ENCODE results near the gene BRD7. TPM values are rescaled to one million over a fixed set of nuclear protein-coding genes. Genes with fewer than 3 reads are reported as not detected.

Gene BRD7
- total and polyA plus RNA-seq, 2 of the 13 experiments (the other 11 are each of a cell fraction or from before 2014, with no cell fraction given): 82.3 to 149 TPM

GRCh38 chr16:50291719-50292565 is 76.8 kb downstream of the BRD7 start (continued):
- TF ChIP-seq, protein P1, sequence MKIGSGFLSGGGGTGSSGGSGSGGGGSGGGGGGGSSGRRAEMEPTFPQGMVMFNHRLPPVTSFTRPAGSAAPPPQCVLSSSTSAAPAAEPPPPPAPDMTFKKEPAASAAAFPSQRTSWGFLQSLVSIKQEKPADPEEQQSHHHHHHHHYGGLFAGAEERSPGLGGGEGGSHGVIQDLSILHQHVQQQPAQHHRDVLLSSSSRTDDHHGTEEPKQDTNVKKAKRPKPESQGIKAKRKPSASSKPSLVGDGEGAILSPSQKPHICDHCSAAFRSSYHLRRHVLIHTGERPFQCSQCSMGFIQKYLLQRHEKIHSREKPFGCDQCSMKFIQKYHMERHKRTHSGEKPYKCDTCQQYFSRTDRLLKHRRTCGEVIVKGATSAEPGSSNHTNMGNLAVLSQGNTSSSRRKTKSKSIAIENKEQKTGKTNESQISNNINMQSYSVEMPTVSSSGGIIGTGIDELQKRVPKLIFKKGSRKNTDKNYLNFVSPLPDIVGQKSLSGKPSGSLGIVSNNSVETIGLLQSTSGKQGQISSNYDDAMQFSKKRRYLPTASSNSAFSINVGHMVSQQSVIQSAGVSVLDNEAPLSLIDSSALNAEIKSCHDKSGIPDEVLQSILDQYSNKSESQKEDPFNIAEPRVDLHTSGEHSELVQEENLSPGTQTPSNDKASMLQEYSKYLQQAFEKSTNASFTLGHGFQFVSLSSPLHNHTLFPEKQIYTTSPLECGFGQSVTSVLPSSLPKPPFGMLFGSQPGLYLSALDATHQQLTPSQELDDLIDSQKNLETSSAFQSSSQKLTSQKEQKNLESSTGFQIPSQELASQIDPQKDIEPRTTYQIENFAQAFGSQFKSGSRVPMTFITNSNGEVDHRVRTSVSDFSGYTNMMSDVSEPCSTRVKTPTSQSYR (CRISPR knock-in tag; IDR thresholded peaks at IDR 0.05; ENCODE audit: borderline replicate concordance): no peak
- 0 out of 2 replicates have a peak, but pooled peaks have one; percentile 31 for TF ChIP-seq ZNF30 (CRISPR knock-in tag; IDR thresholded peaks at IDR 0.05)
- TF ChIP-seq ZNF383 (CRISPR knock-in tag; IDR thresholded peaks at IDR 0.05; ENCODE audit: borderline replicate concordance): no peak
- TF ChIP-seq ZNF431 (CRISPR knock-in tag; IDR thresholded peaks at IDR 0.05; ENCODE audit: borderline replicate concordance, low read depth): 0 out of 2 replicates have a peak, but pooled peaks have one; percentile 59
- TF ChIP-seq ZNF788 (CRISPR knock-in tag; IDR thresholded peaks at IDR 0.05; ENCODE audit: borderline replicate concordance): peak; percentile 55; the same call in 1 of the 2 replicates
- no peak for TF ChIP-seq KLF15 (CRISPR knock-in tag; IDR thresholded peaks at IDR 0.05; ENCODE audit: borderline replicate concordance)
- no peak for TF ChIP-seq WIZ (CRISPR knock-in tag; IDR thresholded peaks at IDR 0.05)
- no peak for TF ChIP-seq ZNF20 (CRISPR knock-in tag; IDR thresholded peaks at IDR 0.05)
- no peak for TF ChIP-seq ZBTB34 (CRISPR knock-in tag; IDR thresholded peaks at IDR 0.05)
- TF ChIP-seq HOXA3 (CRISPR knock-in tag; IDR thresholded peaks at IDR 0.05): peak; percentile 82
- no peak for TF ChIP-seq ATF1 (CRISPR knock-in tag; IDR thresholded peaks at IDR 0.05)
- no peak for TF ChIP-seq TRIM22 (IDR thresholded peaks at IDR 0.05)
- no peak for TF ChIP-seq ZNF446 (CRISPR knock-in tag; IDR thresholded peaks at IDR 0.05)
- no peak for TF ChIP-seq RELA (CRISPR knock-in tag; IDR thresholded peaks at IDR 0.05)
- TF ChIP-seq ZNF280D (CRISPR knock-in tag; IDR thresholded peaks at IDR 0.05): 0 out of 2 replicates have a peak, but pooled peaks have one; percentile 29
- TF ChIP-seq ZNF136 (CRISPR knock-in tag; IDR thresholded peaks at IDR 0.05; ENCODE audit: low read depth): peak; percentile 49; the same call in 1 of the 2 replicates
- peak; percentile 78 for TF ChIP-seq HIVEP1 (CRISPR knock-in tag; IDR thresholded peaks at IDR 0.05)
- no peak for TF ChIP-seq ZSCAN31 (CRISPR knock-in tag; IDR thresholded peaks at IDR 0.05; ENCODE audit: low read depth)

Measured in HepG2 (cell line).